ENCODE measurements around the gene CENPA. TPM values are rescaled to one million over a fixed set of nuclear protein-coding genes. Genes with fewer than 3 reads are reported as not detected.
"Not testable (repeated sequence)": the region's sequence is repeated elsewhere in the genome, so short reads cannot be mapped to it uniquely, and the experiment has no call there.

CENPA gene
- total RNA-seq, 1 donor from 2014 or later: 4.7 TPM

DNA sequence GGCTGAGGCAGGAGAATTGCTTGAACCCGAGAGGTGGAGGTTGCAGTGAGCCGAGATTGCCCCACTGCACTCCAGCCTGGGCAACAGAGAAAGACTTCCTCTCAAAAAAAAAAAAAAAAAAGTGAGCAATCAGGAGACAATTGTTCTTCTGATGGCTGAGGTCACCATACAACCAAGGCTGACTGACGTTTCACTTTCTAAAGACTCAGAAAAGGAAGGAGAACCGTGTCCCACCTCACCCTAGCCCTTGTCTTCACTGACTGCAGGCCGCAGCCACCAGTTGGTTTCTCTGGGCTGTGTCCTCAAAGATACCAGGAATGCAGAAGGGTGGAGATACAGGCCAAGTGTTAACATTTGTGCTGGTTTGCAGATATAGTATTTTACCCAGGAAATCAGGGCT, 29.5 kb upstream of the CENPA start:
- TF ChIP-seq, protein P1, sequence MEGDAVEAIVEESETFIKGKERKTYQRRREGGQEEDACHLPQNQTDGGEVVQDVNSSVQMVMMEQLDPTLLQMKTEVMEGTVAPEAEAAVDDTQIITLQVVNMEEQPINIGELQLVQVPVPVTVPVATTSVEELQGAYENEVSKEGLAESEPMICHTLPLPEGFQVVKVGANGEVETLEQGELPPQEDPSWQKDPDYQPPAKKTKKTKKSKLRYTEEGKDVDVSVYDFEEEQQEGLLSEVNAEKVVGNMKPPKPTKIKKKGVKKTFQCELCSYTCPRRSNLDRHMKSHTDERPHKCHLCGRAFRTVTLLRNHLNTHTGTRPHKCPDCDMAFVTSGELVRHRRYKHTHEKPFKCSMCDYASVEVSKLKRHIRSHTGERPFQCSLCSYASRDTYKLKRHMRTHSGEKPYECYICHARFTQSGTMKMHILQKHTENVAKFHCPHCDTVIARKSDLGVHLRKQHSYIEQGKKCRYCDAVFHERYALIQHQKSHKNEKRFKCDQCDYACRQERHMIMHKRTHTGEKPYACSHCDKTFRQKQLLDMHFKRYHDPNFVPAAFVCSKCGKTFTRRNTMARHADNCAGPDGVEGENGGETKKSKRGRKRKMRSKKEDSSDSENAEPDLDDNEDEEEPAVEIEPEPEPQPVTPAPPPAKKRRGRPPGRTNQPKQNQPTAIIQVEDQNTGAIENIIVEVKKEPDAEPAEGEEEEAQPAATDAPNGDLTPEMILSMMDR (IDR thresholded peaks at IDR 0.05; ENCODE audit: partially characterized antibody, unreplicated experiment): no peak
- H3K27me3 Mint-ChIP-seq (ENCODE audit: unreplicated experiment): peaks cover 6% of the 10 kb centered on the region
- no peak for DNase-seq
- H3K4me1 Mint-ChIP-seq (ENCODE audit: low read depth, unreplicated experiment): peaks cover 8% of the 10 kb centered on the region
- H3K9me3 Mint-ChIP-seq (ENCODE audit: unreplicated experiment): peaks cover 3% of the 10 kb centered on the region
- no peak overlapping the region for H3K27ac Mint-ChIP-seq (ENCODE audit: unreplicated experiment)
- no peaks in the 10 kb centered on the region for H3K36me3 Mint-ChIP-seq (ENCODE audit: unreplicated experiment)
- no peak overlapping the region for H3K4me3 Mint-ChIP-seq (ENCODE audit: unreplicated experiment)

GRCh38 chr2:26757873-26758789, 27.7 kb upstream of the CENPA start:
- TF ChIP-seq, protein P1 (IDR thresholded peaks at IDR 0.05; ENCODE audit: partially characterized antibody, unreplicated experiment): no peak
- Mint-ChIP-seq H3K36me3 (ENCODE audit: unreplicated experiment) (no peaks in the 10 kb centered on the region), H3K27me3 (ENCODE audit: unreplicated experiment) (peaks cover 6% of the 10 kb centered on the region), H3K4me3 (ENCODE audit: unreplicated experiment) (no peak overlapping the region), H3K27ac (ENCODE audit: unreplicated experiment) (no peak overlapping the region), H3K9me3 (ENCODE audit: unreplicated experiment) (peaks cover 1% of the 10 kb centered on the region), H3K4me1 (ENCODE audit: low read depth, unreplicated experiment) (peaks cover 2% of the 10 kb centered on the region)
- no peak for DNase-seq

GRCh38 chr2:26758790-26759321, 27.0 kb upstream of the CENPA start:
- Mint-ChIP-seq H3K4me3 (ENCODE audit: unreplicated experiment) (no peak overlapping the region), H3K4me1 (ENCODE audit: low read depth, unreplicated experiment) (peaks cover 2% of the 10 kb centered on the region), H3K27ac (ENCODE audit: unreplicated experiment) (no peak overlapping the region), H3K27me3 (ENCODE audit: unreplicated experiment) (peaks cover 6% of the 10 kb centered on the region), H3K36me3 (ENCODE audit: unreplicated experiment) (no peaks in the 10 kb centered on the region), H3K9me3 (ENCODE audit: unreplicated experiment) (peaks cover 1% of the 10 kb centered on the region)
- TF ChIP-seq, protein P1 (IDR thresholded peaks at IDR 0.05; ENCODE audit: partially characterized antibody, unreplicated experiment): no peak
- DNase-seq: no peak

- H3K27ac Mint-ChIP-seq (ENCODE audit: unreplicated experiment): no peak overlapping the region
- no peaks in the 10 kb centered on the region for H3K36me3 Mint-ChIP-seq (ENCODE audit: unreplicated experiment)
- H3K4me1 Mint-ChIP-seq (ENCODE audit: low read depth, unreplicated experiment): peaks cover 4% of the 10 kb centered on the region
- no peak overlapping the region for H3K4me3 Mint-ChIP-seq (ENCODE audit: unreplicated experiment)
- peaks cover 6% of the 10 kb centered on the region for H3K27me3 Mint-ChIP-seq (ENCODE audit: unreplicated experiment)
- no peak for DNase-seq
- TF ChIP-seq, protein P1 (IDR thresholded peaks at IDR 0.05; ENCODE audit: partially characterized antibody, unreplicated experiment): no peak
- H3K9me3 Mint-ChIP-seq (ENCODE audit: unreplicated experiment): peaks cover 1% of the 10 kb centered on the region
These were observed 26.0 kb upstream of the CENPA start for GRCh38 chr2:26759845-26760244.

DNA sequence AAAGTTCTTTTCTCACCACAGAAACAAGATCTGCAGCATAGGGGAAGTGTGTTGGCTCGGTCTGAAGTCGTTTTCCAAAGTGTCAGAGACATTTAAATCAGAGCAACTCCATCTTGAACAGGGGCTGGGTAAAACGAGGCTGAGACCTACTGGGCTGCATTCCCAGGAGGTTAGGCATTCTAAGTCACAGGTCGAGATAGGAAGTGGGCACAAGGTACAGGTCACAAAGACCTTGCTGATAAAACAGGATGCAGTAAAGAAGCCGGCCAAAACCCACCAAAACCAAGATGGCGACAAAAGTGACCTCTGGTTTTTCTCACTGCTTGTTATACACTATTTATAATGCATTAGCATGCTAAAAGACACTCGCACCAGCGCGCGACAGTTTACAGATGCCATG, 24.9 kb upstream of the CENPA start:
- not testable (repeated sequence) for H3K36me3 Mint-ChIP-seq (ENCODE audit: unreplicated experiment); H3K4me3 Mint-ChIP-seq (ENCODE audit: unreplicated experiment); DNase-seq; H3K27ac Mint-ChIP-seq (ENCODE audit: unreplicated experiment); H3K27me3 Mint-ChIP-seq (ENCODE audit: unreplicated experiment); H3K9me3 Mint-ChIP-seq (ENCODE audit: unreplicated experiment)
- peaks cover 12% of the 10 kb centered on the region for H3K4me1 Mint-ChIP-seq (ENCODE audit: low read depth, unreplicated experiment)

All from glutamatergic neuron (in vitro differentiated cells).